ENCODE results near the gene ZNF260. TPM values are rescaled to one million over a fixed set of nuclear protein-coding genes. Genes with fewer than 3 reads are reported as not detected.
"Not testable (repeated sequence)": the region's sequence is repeated elsewhere in the genome, so short reads cannot be mapped to it uniquely, and the experiment has no call there.

The ZNF260 gene
- total RNA-seq, 1 donor from 2014 or later, result 6.6 TPM

DNA sequence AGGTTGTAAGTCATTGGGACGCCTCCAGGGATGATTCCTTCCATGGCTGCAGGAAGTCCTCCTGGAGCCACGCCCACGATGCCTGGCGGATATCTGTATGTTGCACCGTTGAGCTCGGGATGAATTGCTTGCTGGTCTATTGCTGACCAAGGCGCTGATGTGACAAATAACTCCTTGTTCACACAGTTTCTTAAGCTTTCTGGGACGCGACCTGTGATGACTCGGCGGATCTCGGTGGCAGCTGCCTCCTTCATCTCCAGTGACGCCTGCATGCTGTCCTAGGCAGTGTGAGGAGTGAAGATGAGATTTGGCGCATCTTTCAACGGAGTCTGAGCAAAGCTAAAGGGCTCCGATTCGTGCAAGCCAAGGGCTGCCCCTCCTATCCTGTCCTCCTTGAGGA is 31.1 kb downstream of the ZNF260 start:
- FAIRE-seq (peak; percentile 84), DNase-seq (ENCODE audit: low read depth) (no peak)
- Histone ChIP-seq H3K4me3 (ENCODE audit: low read depth, low read length) (no peak overlapping the region), H3K36me3 (ENCODE audit: control insufficient read depth, insufficient read depth, low read length) (no peaks in the 10 kb centered on the region), H3K27me3 (ENCODE audit: control insufficient read depth, insufficient read depth, low read length) (no peaks in the 10 kb centered on the region)
- TF ChIP-seq, protein P1, sequence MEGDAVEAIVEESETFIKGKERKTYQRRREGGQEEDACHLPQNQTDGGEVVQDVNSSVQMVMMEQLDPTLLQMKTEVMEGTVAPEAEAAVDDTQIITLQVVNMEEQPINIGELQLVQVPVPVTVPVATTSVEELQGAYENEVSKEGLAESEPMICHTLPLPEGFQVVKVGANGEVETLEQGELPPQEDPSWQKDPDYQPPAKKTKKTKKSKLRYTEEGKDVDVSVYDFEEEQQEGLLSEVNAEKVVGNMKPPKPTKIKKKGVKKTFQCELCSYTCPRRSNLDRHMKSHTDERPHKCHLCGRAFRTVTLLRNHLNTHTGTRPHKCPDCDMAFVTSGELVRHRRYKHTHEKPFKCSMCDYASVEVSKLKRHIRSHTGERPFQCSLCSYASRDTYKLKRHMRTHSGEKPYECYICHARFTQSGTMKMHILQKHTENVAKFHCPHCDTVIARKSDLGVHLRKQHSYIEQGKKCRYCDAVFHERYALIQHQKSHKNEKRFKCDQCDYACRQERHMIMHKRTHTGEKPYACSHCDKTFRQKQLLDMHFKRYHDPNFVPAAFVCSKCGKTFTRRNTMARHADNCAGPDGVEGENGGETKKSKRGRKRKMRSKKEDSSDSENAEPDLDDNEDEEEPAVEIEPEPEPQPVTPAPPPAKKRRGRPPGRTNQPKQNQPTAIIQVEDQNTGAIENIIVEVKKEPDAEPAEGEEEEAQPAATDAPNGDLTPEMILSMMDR (IDR thresholded peaks at IDR 0.05; ENCODE audit: insufficient read depth, low read length, severe bottlenecking), result no peak

DNA sequence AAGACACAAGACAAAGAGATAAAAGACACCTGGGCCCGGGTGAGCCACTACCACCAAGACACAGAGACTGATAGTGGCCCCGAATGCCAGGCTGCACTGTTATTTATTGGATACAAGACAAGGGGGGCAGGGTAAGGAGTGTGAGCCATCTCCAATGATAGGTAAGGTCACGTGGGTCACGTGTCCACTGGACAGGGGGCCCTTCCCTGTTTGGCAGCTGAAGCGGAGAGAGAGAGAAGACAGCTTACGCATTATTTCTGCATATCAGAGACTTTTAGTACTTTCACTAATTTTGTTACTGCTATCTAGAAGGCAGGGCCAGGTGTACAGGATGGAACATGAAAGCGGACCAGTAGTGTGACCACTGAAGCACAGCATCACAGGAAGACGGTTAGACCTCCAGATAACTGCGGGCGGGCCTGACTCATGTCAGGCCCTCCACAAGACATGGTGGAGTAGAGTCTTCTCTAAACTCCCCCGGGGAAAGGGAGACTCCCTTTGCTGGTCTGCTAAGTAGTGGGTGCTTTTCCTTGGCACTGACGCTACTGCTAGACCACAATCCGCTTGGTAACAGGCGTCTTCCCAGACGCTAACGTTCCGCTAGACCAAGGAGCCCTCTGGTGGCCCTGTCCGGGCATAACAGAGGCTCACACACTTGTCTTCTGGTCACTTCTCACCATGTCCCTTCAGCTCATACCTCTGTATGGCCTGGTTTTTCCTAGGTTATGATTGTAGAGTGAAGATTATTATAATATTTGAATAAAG is 35.2 kb downstream of the ZNF260 start:
- FAIRE-seq; H3K4me3 ChIP-seq (ENCODE audit: low read depth, low read length); H3K27me3 ChIP-seq (ENCODE audit: control insufficient read depth, insufficient read depth, low read length); H3K36me3 ChIP-seq (ENCODE audit: control insufficient read depth, insufficient read depth, low read length): not testable (repeated sequence)
- TF ChIP-seq, protein P1 (IDR thresholded peaks at IDR 0.05; ENCODE audit: insufficient read depth, low read length, severe bottlenecking), result peak; percentile 69
- DNase-seq (ENCODE audit: low read depth), result peak; percentile 25

DNA sequence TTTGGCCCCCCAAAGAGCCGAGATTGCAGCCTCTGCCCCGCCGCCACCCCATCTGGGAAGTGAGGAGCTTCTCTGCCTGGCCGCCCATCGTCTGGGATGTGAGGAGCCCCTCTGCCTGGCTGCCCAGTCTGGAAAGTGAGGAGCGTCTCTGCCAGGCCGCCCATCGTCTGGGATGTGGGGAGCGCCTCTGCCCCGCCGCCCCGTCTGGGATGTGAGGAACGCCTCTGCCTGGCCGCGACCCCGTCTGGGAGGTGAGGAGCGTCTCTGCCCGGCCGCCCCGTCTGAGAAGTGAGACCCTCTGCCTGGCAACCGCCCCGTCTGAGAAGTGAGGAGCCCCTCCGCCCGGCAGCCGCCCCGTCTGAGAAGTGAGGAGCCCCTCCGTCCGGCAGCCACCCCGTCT is 37.2 kb downstream of the ZNF260 start:
- not testable (repeated sequence) for H3K4me3 ChIP-seq (ENCODE audit: low read depth, low read length); DNase-seq (ENCODE audit: low read depth); FAIRE-seq; H3K36me3 ChIP-seq (ENCODE audit: control insufficient read depth, insufficient read depth, low read length); H3K27me3 ChIP-seq (ENCODE audit: control insufficient read depth, insufficient read depth, low read length)

DNA sequence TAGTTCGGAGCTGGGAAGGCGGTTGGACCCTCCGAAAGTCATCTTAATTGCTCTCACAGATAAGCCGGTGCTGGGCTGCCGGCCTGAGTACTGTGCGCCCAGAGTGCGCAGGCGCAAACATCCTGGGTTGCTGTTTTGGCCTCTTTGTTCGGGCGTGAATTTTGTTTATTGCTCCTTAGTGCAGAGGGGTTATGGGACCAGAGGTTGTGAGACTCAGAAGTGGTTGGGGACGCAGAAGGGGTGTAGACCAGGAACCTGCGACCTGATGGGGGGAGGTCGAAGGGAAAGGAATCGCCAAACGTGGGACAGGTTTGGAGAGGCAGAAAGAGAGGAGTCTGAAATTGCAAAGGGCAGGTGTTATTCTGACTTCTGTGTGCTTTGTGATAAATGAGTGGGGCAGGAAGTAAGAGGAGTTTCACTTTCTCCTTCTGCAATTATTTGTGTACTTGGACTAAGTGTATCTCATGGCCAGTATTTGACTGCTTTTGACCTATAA is 38.1 kb downstream of the ZNF260 start:
- H3K36me3 ChIP-seq (ENCODE audit: control insufficient read depth, insufficient read depth, low read length), result no peaks in the 10 kb centered on the region
- no peak for DNase-seq (ENCODE audit: low read depth)
- TF ChIP-seq, protein P1 (IDR thresholded peaks at IDR 0.05; ENCODE audit: insufficient read depth, low read length, severe bottlenecking), result no peak
- no peaks in the 10 kb centered on the region for H3K27me3 ChIP-seq (ENCODE audit: control insufficient read depth, insufficient read depth, low read length)
- no peak for FAIRE-seq
- peak overlapping the region; percentile 57 for H3K4me3 ChIP-seq (ENCODE audit: low read depth, low read length)

DNA sequence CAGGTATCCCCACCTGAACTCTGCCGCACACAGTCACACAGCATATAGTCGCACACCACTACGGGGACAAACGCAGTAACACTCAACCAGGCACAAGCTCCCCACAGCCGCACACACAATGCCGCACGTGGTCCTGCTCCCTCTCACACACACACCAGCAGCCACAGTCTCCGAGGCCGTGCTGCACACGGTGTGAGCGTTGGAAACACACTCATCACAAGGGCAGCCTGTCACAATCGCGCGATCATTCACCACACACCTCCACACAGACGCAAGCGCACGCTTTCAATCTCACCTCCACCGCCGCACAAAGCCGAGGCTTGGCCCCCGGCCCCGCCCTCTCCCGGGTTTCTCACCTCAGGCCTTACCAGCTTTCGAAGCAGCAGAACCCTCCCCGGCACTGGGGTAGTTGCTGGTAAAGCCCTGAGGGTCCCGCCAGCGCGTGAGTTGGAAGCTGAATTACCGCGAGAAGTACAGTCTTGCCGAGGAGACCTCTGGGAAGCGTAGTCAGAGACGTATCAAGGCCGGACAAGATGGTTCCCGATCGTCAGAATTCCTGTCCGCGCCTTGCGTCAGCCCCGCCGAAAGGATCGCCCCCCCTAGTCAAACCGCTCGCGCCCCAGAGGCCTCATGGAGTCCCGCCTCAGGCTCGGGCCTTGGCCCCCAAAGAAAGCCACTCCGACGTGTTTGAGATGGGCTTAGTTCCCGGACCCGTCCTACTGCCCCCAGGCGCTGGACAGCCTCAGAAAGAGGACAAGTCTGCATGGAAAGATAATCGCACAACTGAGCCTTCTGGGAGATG is 38.8 kb downstream of the ZNF260 start, which contains the start of gene ZNF566:
Gene ZNF566 (minus strand): TSS at position 444 of the 802 bp plus-strand sequence. CDS start 13,004 bp downstream, outside the sequence.
- no peak for FAIRE-seq
- Histone ChIP-seq H3K27me3 (ENCODE audit: control insufficient read depth, insufficient read depth, low read length) (no peaks in the 10 kb centered on the region), H3K4me3 (ENCODE audit: low read depth, low read length) (peak within 1 kb of the TSS; percentile 57), H3K36me3 (ENCODE audit: control insufficient read depth, insufficient read depth, low read length) (no peaks in the 10 kb centered on the region)
- DNase-seq (ENCODE audit: low read depth), result peak; percentile 95
- TF ChIP-seq, protein P1 (IDR thresholded peaks at IDR 0.05; ENCODE audit: insufficient read depth, low read length, severe bottlenecking), result no peak

DNA sequence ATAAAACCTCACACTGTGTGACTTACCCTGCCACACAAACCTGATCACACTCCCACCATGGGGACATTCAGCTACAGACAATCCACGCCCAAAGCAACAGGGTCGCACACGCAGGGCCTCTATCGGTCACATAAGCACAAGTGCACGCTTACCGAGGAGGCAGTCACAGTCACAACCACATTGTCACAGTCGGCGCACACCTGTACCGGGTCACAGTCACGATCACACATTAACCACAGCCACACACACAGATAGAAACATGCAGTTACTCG is 39.3 kb downstream of the ZNF260 start:
- no peak for FAIRE-seq
- Histone ChIP-seq H3K36me3 (ENCODE audit: control insufficient read depth, insufficient read depth, low read length) (no peaks in the 10 kb centered on the region), H3K27me3 (ENCODE audit: control insufficient read depth, insufficient read depth, low read length) (no peaks in the 10 kb centered on the region), H3K4me3 (ENCODE audit: low read depth, low read length) (peak overlapping the region; percentile 57)
- TF ChIP-seq, protein P1 (IDR thresholded peaks at IDR 0.05; ENCODE audit: insufficient read depth, low read length, severe bottlenecking), result no peak
- no peak for DNase-seq (ENCODE audit: low read depth)
